ENCODE results near the gene DMRT1.
"Not testable (repeated sequence)": the region's sequence is repeated elsewhere in the genome, so short reads cannot be mapped to it uniquely, and the experiment has no call there.

Gene DMRT1

DNA sequence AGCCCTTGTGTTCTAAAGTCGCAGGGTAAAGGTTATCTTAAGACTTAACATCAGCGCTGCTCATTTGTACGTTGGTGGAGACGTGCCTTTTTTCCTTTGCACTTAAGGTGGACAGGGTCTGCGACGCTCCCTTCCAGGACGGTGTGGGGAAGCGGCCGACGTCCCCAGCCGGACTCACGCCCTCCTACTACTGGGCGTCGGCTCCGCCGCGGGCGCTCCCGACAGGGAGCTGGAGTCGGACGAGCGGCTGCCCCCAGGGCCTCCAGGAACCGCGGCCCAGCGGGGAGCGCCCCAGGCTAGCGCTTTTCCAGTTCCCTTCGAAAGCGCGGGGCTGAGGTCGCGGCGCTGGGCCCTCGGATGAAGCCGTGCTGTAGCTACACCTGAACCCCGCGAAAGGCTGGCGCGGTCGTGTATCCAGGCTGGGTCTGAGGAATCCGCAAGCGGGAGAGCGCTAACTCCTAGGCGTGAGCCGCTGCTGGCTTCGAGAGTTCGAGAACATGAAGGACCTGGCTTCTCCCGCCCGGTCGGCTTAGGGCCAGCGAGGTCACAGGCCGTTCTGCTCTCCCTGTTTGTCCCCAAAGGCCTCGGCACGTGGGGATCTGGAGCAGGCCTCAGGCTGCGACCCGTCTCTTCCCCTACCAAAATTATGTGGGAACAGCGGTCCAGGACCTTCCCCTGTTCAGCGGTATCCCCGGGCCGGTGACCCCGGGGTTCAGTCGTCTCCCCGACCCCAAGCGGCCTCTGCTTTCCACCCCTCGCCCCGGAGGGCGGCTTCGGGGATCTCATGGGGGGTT lies 131.2 kb downstream of the DMRT1 start:
- no peak for DNase-seq

DNA sequence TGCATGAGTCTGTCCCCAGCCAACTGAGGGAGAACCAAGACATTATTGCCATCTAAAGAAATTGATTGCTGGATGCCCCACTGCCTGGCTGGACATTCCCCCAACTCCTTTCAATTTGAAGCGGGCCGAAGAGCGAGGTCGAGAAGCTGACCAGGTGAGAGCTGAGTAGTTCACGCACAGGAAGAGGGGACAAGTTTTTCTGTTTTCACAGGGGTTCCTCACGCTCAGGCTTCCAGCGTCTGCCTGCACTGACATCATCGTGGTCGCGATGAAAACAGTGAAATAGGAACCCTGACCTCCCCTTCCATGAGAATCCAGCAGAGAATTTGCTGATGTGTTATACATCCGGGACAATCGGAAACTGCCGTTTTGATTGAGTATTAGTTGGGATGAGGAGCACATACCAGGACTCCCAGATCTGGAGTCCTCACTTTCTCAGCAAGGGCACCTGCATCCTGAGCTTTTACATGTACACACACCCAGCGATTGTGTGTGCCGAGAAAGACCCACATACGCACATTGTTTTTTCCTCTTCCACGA lies 131.9 kb downstream of the DMRT1 start:
- DNase-seq, result no peak

DNA sequence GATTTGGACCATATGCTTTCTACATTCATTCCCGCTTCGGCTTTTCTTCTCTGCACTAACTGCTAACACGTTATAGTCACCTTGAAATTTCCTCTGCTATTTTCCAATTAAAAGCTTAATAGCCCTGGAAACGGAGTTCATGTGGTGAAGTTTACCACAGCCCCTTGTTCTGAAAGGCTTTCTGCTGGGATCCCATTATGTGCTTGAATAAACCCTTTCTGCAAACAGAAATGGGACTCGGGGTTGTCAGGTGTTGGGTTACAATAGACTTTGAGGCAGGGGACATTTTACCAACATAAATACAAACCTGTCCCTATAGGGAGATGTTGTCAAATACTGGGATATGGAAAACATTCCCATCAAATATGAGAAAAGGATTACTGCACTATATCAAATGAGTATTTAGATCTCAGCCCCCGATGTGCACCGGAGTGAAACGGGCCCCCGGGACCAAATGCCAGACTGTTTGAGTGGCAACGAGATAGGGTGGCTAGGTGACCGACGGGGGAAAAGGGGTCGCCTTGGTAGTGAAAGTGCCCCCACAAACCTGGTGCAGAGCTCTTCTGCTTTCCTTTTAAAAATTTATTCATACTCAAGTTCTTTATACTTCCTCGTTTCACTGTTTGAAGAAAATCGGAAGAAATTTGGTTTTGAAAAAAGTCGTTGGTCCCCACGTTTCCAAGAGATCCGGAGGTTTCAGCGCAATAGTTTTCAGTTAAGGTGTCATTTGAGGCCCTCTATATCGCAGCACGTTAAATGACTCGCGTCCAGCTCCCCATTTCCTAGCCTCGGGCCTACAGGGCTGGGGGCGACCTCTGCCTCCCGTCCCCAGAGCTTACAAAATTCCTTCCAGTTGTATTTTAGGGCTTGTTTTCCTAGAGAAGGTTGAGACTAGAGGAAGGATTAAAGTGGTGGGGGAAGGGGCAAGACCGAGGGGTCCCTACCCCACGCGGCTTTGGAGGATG lies 132.8 kb downstream of the DMRT1 start:
- DNase-seq, result no peak

GRCh38 chr9:974996-975739 lies 133.7 kb downstream of the DMRT1 start:
- no peak for DNase-seq

DNA sequence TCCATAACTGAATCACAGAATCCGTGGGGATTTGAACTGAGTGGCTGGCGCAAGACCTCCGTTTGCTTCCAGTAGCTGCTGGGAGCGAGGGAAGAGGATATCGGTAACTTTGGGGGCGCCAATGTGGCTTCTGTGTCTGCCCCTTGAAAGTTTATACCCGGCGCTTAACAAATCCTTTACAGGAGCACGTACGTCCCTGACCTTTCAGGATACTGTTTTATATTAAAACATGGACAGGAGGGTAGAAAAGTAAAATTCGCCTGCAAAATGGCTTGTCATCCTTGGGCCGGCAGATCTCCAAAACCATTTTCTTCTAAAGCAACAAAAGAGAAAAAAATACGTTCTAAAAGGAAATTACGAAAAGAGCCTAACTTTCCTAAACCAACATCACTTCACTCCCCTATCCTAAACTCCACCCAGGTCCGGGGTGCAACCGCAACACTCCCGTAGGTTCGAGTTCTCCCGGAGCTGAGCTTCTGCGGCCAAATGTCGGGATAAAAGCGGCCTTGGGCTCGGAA lies 134.3 kb downstream of the DMRT1 start:
- DNase-seq, result no peak

- no peak for DNase-seq
Observed at GRCh38 chr9:976258-976942, 134.9 kb downstream of the DMRT1 start, which contains the start of gene DMRT3. DMRT3 (plus strand) TSS chr9:976655; CDS start chr9:977002, 347 bp downstream.

DNA sequence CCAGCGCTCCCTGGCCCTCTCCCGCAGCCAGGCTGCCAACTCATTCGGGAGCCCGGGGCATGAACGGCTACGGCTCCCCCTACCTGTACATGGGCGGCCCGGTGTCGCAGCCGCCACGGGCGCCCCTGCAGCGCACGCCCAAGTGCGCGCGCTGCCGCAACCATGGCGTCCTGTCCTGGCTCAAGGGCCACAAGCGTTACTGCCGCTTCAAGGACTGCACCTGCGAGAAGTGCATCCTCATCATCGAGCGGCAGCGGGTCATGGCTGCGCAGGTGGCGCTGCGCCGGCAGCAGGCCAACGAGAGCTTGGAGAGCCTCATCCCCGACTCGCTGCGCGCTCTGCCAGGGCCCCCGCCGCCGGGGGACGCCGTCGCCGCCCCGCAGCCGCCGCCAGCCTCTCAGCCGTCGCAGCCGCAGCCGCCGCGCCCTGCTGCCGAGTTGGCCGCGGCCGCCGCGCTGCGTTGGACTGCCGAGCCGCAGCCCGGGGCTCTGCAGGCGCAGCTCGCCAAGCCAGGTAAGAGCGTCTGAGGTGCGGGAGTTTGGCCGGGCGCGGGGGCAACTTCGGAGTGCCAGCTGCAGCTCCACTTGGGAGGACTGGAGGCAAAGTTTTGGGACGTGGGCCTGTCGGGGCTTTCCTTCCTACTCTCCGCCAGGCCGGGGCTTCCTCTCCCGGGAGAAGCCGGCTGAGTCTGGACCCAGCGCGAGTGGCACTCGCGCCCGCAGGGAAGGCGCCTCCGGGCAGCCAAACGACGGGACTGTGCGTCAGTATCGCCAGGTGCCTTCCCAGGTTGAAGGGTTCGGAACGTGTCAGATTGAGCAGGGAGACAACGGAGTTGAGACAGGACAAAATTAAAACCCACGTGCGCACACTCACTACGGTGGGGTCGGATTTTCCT lies 135.7 kb downstream of the DMRT1 start:
- no peak for DNase-seq

GRCh38 chr9:977838-978830 lies 136.6 kb downstream of the DMRT1 start:
- DNase-seq, result no peak

DNA sequence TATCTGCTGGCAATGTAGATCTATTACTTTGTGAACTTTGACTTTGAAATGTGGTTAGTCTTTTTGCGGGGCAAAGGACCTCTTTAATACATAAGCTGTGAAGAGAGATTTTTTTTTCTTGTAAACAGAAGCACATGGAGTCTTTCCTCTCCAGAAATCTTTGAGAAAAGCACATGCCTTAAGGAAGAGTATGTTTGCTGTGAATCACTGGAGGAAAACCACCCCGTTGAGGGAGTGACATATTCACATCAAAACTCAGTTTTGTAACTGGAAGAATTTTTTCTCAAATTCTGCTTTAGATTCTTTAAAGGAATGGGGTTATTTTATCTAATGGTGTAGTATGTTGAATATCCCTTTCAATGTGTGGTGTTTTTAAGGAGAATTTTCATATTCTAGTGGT lies 138.5 kb downstream of the DMRT1 start:
- no peak for DNase-seq

- no peak for DNase-seq
Observed at GRCh38 chr9:980640-981039, 139.1 kb downstream of the DMRT1 start.

DNA sequence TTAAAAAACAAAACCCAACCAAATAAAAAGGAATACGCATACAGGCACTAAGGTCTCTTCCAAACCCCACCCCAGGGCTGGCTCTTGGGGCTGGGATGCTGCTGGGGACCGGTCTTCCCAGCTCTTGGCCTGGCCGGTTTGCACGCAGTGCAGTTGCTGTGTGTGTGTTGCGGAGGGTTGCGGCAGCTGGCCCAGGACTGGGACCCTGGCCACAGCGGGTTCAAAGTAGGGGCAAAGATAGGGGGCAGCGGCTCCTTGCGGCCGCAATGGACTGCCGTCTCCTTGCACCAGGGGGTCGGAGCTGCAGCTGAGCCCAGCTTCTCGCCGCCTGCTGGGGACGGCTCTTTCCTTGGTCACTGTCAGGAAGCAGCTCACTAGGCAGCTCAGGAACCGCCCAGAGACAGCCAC lies 140.0 kb downstream of the DMRT1 start:
- no peak for DNase-seq

- no peak for DNase-seq
Observed at GRCh38 chr9:982394-983230, 141.1 kb downstream of the DMRT1 start.

DNA sequence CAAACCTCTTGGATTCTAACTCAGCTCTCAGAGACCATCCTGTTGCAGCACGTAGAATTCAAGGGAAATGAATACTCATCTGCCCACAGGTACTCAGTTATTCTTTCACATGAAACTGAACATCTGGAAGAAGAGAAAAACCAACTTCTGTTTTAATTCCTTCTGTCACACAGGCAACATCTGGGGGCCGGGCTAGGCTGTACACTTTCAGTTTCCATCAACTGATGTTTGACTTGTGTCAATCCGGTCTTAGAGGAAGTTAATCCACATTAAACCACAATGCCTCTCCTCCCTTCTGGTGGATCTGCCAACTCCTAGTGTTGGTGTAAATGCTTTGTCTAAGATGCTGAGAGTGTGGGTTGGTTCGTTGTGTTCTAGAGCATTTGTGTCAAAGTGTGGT lies 152.5 kb downstream of the DMRT1 start:
- DNase-seq, result no peak

DNA sequence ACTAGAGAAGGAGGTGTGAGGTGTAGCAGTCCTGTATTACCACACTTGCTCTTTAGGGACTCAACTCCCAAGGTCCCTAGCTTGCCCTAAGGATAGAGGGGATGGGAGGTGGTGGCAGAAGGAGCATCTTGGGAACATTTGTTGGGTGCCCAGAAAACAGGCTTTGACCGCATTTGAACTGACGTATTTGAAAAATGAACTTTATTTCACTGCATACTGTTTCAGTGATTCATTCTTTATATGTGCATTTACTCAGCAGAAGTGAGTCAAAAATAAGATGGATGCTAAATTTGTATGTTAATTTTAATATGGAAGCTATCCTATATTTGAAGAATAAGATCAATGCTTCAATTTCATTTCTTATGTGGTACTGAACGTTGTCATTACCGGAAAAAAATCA lies 153.7 kb downstream of the DMRT1 start:
- DNase-seq, result no peak

DNA sequence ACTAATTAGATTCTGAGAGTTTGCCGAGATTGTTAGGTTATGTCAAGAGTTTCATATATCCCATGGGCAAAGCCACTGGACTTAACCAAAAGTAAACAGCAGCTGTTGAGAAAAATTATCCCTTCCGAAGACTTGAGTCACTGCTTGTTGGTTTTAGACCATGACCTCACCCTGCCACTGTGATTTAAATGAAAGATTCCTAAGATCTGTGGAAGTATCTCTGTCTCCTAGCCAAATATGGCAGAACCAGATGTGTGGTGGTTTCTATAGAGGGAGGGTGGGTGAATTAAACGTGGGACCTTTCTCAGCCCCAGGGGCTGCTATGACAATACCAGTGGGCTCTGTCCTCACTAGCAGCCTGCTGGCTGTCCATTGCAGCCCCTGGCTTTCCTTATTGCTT lies 154.3 kb downstream of the DMRT1 start:
- no peak for DNase-seq

DNA sequence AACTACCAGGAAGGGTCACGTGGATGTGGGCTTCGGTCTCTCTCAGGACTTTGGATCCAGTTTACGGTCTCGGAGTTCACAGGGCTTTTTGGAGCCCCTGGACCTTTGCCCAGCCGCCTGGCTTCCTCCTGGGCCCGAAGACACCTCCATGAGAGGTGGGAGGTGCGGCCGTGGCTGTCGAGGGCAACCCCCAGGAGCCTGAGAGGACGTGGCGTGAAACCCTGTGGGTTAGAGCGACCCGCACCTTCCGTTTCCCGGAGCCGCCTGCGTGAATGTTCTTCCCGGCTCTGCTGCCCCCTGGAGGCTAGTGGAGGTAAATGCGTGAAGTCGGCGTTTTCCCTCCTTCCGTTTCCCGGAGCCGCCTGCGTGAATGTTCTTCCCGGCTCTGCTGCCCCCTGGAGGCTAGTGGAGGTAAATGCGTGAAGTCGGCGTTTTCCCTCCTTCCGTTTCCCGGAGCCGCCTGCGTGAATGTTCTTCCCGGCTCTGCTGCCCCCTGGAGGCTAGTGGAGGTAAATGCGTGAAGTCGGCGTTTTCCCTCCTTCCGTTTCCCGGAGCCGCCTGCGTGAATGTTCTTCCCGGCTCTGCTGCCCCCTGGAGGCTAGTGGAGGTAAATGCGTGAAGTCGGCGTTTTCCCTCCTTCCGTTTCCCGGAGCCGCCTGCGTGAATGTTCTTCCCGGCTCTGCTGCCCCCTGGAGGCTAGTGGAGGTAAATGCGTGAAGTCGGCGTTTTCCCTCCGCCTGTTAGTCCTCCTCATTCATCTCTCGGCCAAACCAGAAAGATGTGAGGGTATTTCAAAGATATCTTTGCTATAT lies 157.0 kb downstream of the DMRT1 start:
- DNase-seq, result not testable (repeated sequence)

DNA sequence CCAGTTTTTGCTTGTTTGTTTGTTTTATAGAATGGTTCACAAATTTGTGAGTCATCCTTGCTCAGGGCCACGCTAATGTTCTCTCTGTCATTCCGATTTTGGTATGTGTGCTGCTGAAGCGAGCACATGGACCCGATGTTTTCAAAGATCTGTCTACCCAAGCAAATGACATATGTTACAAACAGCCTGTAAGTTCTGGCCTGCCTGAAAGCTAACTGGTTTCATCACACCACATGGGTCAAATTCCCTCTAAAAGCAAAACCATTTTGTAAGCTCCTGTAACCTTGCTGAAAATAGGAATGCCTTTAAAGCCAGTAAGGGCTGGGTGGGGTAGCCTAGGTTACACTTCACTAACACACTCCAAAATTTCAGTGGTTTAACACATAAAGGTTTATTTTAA lies 160.3 kb downstream of the DMRT1 start:
- DNase-seq, result no peak

GRCh38 chr9:1002678-1003077 lies 161.2 kb downstream of the DMRT1 start:
- no peak for DNase-seq
